Epithelial cell of esophagus (primary cell): ENCODE results near the gene CROCC.
"Not testable (repeated sequence)": the region's sequence is repeated elsewhere in the genome, so short reads cannot be mapped to it uniquely, and the experiment has no call there.

ENCODE experiments used
- DNase-seq: peaks from one replicate; pipeline ENCODE4 v3.0.0; 2010; ENCODE audit warnings: low read depth
- H3K4me3 ChIP-seq: 2 replicates; pipeline ENCODE4 v1.5.1; 2011; ENCODE audit warnings: mild to moderate bottlenecking, low read length, control low read depth
- TF ChIP-seq, protein P1 (sequence below): IDR thresholded peaks from 2 replicates; pipeline ENCODE4 v1.5.1; 2011; ENCODE audit warnings: low read depth, mild to moderate bottlenecking, low read length, control low read depth, inconsistent platforms; ENCODE audit not compliant: insufficient read depth; ENCODE audit errors: missing control alignments

CROCC gene

DNA sequence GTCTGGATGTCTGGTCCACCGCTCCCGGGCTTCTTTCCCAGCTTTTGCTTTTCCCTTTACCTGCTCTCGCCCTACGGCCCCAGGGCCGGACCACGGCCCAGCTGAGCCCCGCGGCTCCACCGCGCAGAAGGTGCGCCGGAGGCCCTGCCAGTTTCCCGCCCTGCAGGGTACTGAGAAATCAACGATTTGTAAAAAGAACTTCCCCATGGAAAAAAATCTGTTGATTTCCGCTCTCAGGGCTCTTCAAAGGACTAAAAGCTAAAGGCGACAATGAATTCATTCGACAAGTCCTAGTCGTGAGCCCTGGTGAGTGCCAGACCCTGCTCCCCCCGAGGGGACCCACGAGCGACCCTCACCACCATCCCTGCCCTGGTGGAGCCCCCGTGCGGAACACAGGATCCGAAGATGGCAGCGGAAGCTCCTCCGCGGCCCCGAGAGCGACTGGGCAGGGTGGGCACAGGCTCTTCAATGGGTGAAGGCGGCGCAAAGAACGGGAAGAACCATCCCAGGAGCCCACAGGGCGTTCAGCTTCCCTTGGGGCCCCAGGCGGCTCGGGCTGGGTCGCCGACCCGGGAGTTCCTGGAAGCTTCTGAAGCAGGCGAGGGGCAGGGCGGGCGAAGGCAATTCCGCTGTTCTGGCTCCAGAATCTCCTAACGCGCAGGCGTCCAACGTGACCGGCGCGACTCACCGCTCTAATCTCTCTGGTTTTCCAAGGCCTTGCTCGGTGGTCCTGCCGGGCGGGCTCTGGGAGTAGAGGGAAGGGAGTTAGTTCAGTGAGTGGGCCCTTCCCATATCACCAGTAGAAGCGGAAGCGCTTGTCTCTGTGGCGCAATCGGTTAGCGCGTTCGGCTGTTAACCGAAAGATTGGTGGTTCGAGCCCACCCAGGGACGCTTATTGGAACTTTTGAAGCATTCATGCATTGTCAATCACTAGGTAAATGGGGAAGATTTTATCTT is 32.6 kb upstream of the CROCC start:
- DNase-seq = peak; percentile 89
- TF ChIP-seq, protein P1, sequence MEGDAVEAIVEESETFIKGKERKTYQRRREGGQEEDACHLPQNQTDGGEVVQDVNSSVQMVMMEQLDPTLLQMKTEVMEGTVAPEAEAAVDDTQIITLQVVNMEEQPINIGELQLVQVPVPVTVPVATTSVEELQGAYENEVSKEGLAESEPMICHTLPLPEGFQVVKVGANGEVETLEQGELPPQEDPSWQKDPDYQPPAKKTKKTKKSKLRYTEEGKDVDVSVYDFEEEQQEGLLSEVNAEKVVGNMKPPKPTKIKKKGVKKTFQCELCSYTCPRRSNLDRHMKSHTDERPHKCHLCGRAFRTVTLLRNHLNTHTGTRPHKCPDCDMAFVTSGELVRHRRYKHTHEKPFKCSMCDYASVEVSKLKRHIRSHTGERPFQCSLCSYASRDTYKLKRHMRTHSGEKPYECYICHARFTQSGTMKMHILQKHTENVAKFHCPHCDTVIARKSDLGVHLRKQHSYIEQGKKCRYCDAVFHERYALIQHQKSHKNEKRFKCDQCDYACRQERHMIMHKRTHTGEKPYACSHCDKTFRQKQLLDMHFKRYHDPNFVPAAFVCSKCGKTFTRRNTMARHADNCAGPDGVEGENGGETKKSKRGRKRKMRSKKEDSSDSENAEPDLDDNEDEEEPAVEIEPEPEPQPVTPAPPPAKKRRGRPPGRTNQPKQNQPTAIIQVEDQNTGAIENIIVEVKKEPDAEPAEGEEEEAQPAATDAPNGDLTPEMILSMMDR = no peak
- H3K4me3 ChIP-seq = peak overlapping the region; percentile 66

DNA sequence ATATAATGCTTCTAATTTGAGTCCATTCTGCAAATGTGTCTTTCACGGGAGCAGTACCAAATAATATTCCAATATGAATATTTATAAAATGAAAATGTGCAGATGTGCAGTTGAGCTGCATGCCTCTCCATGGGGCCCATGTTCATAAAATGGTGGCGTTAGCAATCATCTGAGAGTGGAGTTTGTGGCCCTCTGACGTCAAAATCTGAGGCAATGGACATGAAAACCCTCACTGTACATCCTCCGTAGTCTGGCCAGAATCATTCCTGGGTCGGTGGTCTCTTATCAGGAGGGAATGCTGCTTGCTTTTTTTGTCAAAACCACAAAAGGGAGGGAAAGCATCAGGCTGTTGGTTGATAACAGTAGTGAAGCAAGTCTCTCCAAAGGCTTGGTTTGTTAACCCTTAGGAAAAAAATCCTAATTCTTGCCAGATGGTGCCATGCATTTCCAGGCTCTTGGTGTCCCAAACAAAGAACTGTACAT is 31.2 kb upstream of the CROCC start:
- not testable (repeated sequence) for H3K4me3 ChIP-seq, DNase-seq

DNA sequence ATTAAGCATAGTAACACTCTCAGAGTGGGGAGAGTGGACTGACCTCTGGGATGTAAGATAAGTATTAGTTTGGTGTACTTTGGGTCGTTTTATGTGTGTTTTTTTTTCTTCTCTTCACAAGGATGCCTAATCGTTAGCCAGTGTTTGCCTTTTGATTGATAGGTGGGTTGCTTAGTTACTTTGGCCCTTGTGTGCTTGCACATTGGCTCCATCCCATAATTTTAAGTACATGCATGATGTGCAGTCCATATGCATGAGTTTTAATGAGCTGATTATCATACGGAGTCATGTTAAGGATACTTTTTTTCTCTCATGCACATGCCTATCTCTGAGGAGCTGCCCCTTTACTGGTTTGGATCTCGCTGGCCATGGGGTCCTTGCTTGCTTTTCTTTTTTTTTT is 30.7 kb upstream of the CROCC start:
- not testable (repeated sequence) for DNase-seq, H3K4me3 ChIP-seq

DNA sequence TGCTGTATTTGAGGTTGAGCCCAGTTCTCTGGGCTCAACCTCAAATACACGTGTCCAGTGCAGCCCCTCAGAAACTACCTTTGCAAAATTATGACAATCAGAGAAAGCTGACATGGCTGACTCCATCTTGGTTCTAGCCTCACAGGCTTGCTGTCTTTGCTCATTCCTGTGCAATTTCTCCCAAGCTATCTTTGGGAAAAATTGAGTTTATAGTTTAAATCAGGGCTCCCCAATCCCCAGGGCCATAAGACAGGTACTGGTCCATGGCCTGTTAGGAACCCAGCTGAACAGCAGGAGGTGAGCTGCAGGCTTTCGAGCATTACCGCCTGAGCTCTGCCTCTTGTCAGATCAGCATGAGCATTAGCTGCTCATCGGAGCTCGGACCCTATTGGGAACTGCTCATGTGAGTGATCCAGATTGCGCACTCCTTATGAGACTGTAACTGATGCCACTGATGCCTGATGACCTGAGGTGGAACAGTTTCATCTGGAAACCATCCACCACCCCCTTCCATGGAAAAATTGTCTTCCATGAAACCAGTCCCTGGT is 28.7 kb upstream of the CROCC start:
- H3K4me3 ChIP-seq, DNase-seq: not testable (repeated sequence)

DNA sequence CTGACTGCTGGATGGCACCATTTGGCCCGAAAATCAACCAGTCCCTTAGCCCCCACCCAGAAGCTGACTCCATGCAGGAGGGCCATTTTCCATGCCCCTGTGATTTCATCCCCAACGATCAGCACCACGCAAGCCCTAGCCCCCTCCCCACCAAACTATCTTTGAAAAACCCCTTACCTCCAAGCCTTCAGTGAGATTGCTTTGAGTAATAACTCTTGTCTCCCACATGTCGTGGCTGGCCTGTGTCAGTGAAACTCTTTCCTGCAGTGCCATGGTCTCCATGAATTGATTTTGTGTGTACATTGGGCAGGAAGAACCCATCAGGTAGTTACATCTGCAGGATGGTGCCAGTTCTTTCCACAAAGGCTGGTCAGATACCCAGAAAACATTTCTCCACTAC is 27.9 kb upstream of the CROCC start:
- not testable (repeated sequence) for DNase-seq, H3K4me3 ChIP-seq

DNA sequence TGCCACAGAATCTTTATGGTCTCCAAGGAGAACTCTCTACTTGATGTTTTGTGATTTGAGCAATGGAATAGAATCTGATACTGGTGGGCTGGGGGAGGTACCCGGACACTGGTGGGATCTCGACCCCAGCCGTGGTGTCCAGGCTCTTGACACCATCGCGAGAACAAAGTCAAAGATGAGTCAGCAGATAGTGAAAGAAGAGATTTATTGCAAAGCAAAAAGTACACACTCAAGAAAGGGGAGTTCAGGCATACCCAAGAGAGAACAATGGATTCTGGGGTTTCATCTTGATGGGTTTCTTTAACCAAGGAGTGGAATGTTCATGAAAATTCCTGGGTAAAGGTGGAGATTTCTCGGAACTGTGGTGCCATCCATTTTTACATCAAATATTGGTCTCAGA is 27.4 kb upstream of the CROCC start:
- not testable (repeated sequence) for H3K4me3 ChIP-seq, DNase-seq

DNA sequence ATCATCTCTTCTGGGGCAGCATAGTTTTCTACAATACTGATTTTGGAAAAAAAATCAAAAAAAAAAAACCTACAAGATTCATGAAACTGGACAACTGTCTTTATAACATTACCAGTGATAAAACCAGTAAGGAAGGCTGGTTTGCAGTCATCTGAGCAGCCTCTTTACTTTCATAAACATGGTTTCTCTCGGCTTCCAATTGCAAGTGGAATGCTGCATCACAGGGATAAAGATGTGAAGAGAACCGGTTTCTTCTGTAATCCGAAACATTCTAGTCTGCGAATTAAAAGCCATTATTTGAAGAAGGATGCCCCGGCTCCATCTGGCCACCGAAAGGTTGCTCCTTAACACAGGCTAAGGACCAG is 26.5 kb upstream of the CROCC start:
- peak overlapping the region; percentile 47 for H3K4me3 ChIP-seq
- DNase-seq = not testable (repeated sequence)

DNA sequence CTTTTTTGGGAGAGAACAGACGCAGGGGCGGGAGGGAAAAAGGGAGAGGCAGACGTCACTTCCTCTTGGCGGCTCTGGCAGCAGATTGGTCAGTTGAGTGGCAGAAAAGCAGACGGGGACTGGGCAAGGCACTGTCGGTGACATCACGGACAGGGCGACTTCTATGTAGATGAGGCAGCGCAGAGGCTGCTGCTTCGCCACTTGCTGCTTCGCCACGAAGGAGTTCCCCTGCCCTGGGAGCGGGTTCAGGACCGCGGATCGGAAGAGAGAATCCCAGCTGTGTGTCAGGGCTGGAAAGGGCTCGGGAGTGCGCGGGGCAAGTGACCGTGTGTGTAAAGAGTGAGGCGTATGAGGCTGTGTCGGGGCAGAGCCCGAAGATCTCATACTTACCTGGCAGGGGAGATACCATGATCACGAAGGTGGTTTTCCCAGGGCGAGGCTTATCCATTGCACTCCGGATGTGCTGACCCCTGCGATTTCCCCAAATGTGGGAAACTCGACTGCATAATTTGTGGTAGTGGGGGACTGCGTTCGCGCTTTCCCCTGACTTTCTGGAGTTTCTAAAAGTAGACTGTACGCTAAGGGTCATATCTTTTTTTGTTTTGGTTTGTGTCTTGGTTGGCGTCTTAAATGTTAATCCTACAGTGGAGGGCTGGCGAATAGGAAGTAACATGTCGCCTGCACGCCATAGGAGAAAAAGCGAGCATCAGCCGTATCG is 26.0 kb upstream of the CROCC start, which contains the start of gene RNU1-2:
Gene RNU1-2 (plus strand): TSS at position 383 of the 718 bp plus-strand sequence.
- H3K4me3 ChIP-seq = peak within 1 kb of the TSS; percentile 47

DNA sequence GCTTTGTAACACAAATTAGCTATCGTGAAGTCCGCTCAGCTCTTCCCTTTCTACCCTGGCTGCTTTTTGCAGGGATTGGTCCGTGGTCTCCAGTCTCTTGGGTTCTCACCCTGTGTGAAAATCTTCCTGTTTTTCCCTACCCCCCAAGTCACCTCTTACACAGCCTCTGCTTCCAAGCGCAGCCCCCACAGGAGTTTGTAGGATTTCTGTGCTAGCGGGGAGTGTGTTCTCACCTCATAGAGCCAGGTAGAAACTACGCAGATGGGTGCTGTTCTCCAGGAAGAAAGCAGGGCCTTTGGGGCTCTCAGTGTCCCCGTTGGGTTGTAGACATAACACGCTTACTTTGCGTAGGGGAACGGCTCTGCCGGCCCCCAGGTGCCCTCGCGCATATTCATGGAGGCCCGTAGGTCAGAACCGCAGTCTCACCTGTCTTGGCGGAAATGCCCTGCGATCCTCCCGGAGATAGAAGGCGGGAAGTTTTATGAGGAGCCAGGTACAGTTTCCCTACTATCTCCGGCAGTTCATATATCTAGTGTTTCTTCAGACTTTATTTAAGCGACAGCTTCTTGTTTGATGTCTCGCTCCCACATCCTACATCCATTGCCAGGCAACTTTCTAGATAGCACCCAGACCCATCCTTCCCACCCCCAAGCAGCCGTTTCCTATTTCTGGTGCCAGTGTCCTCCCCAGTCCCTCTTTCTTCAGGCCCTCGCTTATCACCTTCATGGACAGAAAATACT is 25.2 kb upstream of the CROCC start:
- H3K4me3 ChIP-seq = peak overlapping the region; percentile 18
- peak; percentile 83 for DNase-seq

More for the DNA sequence above, 26.0 kb upstream of the CROCC start, which contains the start of gene RNU1-2:
- DNase-seq = peak; percentile 99

DNA sequence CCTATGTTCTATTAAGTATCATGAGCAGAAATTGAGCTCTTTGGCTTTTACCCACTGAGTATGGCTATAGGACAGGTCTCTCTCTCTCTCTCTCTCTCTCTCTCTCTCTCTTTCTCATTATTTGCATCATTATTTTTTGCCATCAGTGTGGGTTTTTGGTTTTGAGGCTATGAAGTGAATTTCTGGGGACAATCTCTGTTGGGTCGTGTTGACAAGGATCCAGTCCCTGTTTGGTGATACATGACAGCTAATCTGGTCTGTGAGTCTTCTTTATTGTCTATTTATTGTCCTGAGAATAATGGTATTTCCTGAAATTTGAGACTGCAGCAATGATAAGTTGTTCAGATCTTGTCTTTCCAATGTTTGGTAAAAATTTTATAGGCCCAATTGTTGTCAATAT is 24.1 kb upstream of the CROCC start:
- DNase-seq, H3K4me3 ChIP-seq: not testable (repeated sequence)

DNA sequence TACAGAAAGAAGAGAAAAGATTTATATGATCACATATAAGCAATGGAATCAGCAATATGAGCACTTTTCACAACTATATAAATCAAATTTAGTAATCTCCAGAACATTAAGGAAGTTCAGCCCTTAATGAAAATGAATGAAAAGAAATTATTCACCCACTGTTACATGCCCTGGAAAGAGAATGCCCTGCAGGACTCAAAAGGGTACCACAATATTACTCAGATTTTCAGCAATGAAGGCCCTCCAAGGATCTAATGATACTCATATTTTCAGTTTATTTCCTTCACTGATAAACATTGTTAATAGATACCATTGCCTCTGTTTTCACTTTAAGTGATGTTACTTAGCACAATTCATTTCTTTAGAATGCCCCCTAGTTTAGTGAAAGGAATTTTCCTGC is 23.4 kb upstream of the CROCC start:
- not testable (repeated sequence) for H3K4me3 ChIP-seq, DNase-seq

DNA sequence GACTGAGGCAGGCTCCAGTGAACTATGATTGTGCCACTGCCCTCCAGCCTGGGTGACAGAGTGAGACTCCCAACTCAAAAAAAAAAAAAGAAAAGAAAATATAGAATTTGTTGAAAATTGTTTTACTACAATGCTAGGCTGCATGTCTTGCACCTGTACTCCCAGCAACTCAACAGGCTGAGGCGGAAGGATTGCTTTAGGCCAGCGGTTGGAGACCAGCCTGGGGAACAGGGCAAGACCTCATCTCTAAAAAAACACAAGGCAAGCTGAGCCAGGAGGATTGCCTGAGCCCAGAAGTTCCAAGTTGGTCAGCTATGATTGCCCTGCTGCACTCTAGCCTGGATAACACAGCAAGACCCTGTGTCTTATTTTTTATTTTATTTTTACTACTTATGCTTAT is 22.7 kb upstream of the CROCC start:
- not testable (repeated sequence) for H3K4me3 ChIP-seq, DNase-seq
